Stomach (tissue), 9 donors: ENCODE results near the gene PSMG2. TPM values are rescaled to one million over a fixed set of nuclear protein-coding genes. Genes with fewer than 3 reads are reported as not detected.
"Not testable (repeated sequence)": the region's sequence is repeated elsewhere in the genome, so short reads cannot be mapped to it uniquely, and the experiment has no call there.

Source experiments
- DNase-seq, 2 donors: peaks; one replicate each; pipeline versions ENCODE4 v3.0.0 to v3.0.0-alpha.2; 2013 to 2019
- H3K27ac ChIP-seq, 5 donors: fragments of 200-600 bp in 4 of 5; sonication (generic) in 4 of 5; one replicate each; pipeline ENCODE4 v1.5.1; 2013 to 2019; ENCODE audit warnings: mild to moderate bottlenecking in 1 of 5, moderate library complexity in 1 of 5
- H3K27me3 ChIP-seq, 3 donors: fragments of 200-600 bp; sonication (generic); one replicate each; pipeline ENCODE4 v1.5.1; 2017 to 2019; ENCODE audit warnings: mixed run types in 1 of 3
- H3K36me3 ChIP-seq, 4 donors: fragments of 200-600 bp; sonication (generic); 1 replicate in 3 of 4; 2 replicates in 1 of 4; pipeline ENCODE4 v1.5.1; 2016 to 2019
- H3K4me1 ChIP-seq, 4 donors: fragments of 200-600 bp; sonication (generic); one replicate each; pipeline ENCODE4 v1.5.1; 2016 to 2019
- H3K4me3 ChIP-seq, 4 donors: fragments of 200-600 bp; sonication (generic) in 3 of 4; one replicate each; pipeline ENCODE4 v1.5.1; 2016 to 2019; ENCODE audit warnings: mild to moderate bottlenecking in 1 of 4
- H3K9me3 ChIP-seq, 4 donors: fragments of 200-600 bp; sonication (generic); one replicate each; pipeline ENCODE4 v1.5.1; 2016 to 2019
- CTCF ChIP-seq, 7 experiments: fragments of 450-650 bp in 4 of 7; fragments of 200-600 bp in 3 of 7; sonication (generic) in 3 of 7; IDR thresholded peaks; one replicate each; pipeline ENCODE4 v1.5.1; 2016 to 2019; ENCODE audit warnings: antibody characterized with exemption in 7 of 7, control low read depth in 2 of 7, mild to moderate bottlenecking in 1 of 7
- EP300 ChIP-seq: sonication (generic); formaldehyde crosslinking; IDR thresholded peaks from one replicate; pipeline ENCODE4 v1.6.1; 2017; ENCODE audit warnings: antibody characterized with exemption
- POLR2A ChIP-seq, 4 donors: fragments of 450-650 bp; IDR thresholded peaks; one replicate each; pipeline ENCODE4 v1.6.1; 2016; ENCODE audit warnings: antibody characterized with exemption in 4 of 4, control low read depth in 2 of 4, mild to moderate bottlenecking in 1 of 4, moderate library complexity in 1 of 4
- POLR2AphosphoS5 ChIP-seq, 3 donors: sonication (generic); formaldehyde crosslinking; IDR thresholded peaks; one replicate each; pipeline ENCODE4 v1.6.1; 2016; ENCODE audit warnings: antibody characterized with exemption in 3 of 3
- whole genome bisulfite sequencing, 5 donors: extraction: QIAGEN DNeasy Blood & Tissue Kit in 3 of 5; methylation state at CpG; one replicate each; pipeline versions ENCODE4 v1.1.5 to v1.1.7; 2013 to 2018; 5-methylcytosine and 5-hydroxymethylcytosine counted together
- intact Hi-C: fragments of 100-400 bp; cut with DNase I; formaldehyde crosslinking; loops from one replicate; pipeline ENCODE4 v1.15.1; 2023; ENCODE audit warnings: low total_unique reads
- polyA plus RNA-seq, 3 donors: library from polyadenylated mRNA; stranded (reverse); fragments of 200-250 nt; gene quantifications; one replicate each; pipeline ENCODE4 v1.2.3, GENCODE V29; 2013
- total RNA-seq, 5 donors: library from RNA; depleted of rRNA; stranded (reverse); fragments of >200 nt; gene quantifications; one replicate each; pipeline versions ENCODE4 v1.1.0 to v1.2.3, GENCODE V29; 2014 to 2016
- donor health status: healthy with polysubstance abuse.
- donor health status: Bipolar disorder and iron deficiency.
- donor health status: healthy.

PSMG2 gene
- total and polyA plus RNA-seq, 8 donors, result 11.6 to 106 (median 62.6) TPM

GRCh38 chr18:12751891-12752290, 49.0 kb downstream of the PSMG2 start:
- DNase-seq, result no peak
- Histone ChIP-seq H3K9me3 (no peaks in the 10 kb centered on the region), H3K27me3 (no peaks in the 10 kb centered on the region), H3K4me1 (no peaks in the 10 kb centered on the region), H3K27ac (no peak overlapping the region), H3K4me3 (no peak overlapping the region), H3K36me3 (no peaks in the 10 kb centered on the region)
- TF ChIP-seq CTCF (IDR thresholded peaks at IDR 0.05) (no peak), POLR2AphosphoS5 (IDR thresholded peaks at IDR 0.05) (no peak), POLR2A (IDR thresholded peaks at IDR 0.05) (no peak), EP300 (no peak)
- intact Hi-C loops, result no loop called here
- 77 to 88% (median 82%) methylated on average over 4 of the region's 4 CpGs for WGBS, 5 donors

- 86 to 90% (median 90%) methylated on average over 6 of the region's 6 CpGs for WGBS, 5 donors
- Histone ChIP-seq H3K27ac (no peak overlapping the region), H3K4me3 (no peak overlapping the region), H3K9me3 (no peaks in the 10 kb centered on the region), H3K27me3 (no peaks in the 10 kb centered on the region), H3K36me3 (no peaks in the 10 kb centered on the region), H3K4me1 (no peaks in the 10 kb centered on the region)
- no peak for TF ChIP-seq POLR2A (IDR thresholded peaks at IDR 0.05)
- TF ChIP-seq CTCF (IDR thresholded peaks at IDR 0.05), result no peak
- TF ChIP-seq EP300, result no peak
- TF ChIP-seq POLR2AphosphoS5 (IDR thresholded peaks at IDR 0.05), result no peak
- no peak for DNase-seq
- intact Hi-C loops, result no loop called here
Observed at GRCh38 chr18:12754511-12754910, 51.7 kb downstream of the PSMG2 start.

GRCh38 chr18:12755606-12756005, 52.8 kb downstream of the PSMG2 start:
- H3K27me3 ChIP-seq, H3K4me1 ChIP-seq, H3K27ac ChIP-seq, intact Hi-C loops, H3K36me3 ChIP-seq, H3K4me3 ChIP-seq, DNase-seq, H3K9me3 ChIP-seq: not testable (repeated sequence)
- WGBS, 5 donors, result 94 to 100% (median 97%) methylated on average over 6 of the region's 6 CpGs

GRCh38 chr18:12756619-12757239, 53.9 kb downstream of the PSMG2 start:
- DNase-seq, H3K4me3 ChIP-seq, H3K36me3 ChIP-seq, intact Hi-C loops, H3K27ac ChIP-seq, H3K27me3 ChIP-seq, H3K9me3 ChIP-seq, H3K4me1 ChIP-seq: not testable (repeated sequence)
- WGBS, 5 donors, result 90 to 95% (median 93%) methylated on average over 14 of the region's 14 CpGs

GRCh38 chr18:12758566-12758965, 55.7 kb downstream of the PSMG2 start:
- H3K27me3 ChIP-seq, H3K4me1 ChIP-seq, H3K36me3 ChIP-seq, DNase-seq, intact Hi-C loops, H3K27ac ChIP-seq, H3K9me3 ChIP-seq, H3K4me3 ChIP-seq: not testable (repeated sequence)
- 79 to 83% (median 81%) methylated on average over 3 of the region's 3 CpGs for WGBS, 5 donors

- Histone ChIP-seq H3K9me3 (no peaks in the 10 kb centered on the region), H3K4me1 (peaks cover 0 to 8% (median 0%) of the 10 kb centered on the region in 4 donors), H3K27me3 (no peaks in the 10 kb centered on the region), H3K36me3 (no peaks in the 10 kb centered on the region), H3K27ac (no peak overlapping the region), H3K4me3 (no peak overlapping the region)
- WGBS, 5 donors, result 57 to 71% (median 69%) methylated on average over 8 of the region's 8 CpGs
- no peak for TF ChIP-seq CTCF (IDR thresholded peaks at IDR 0.05)
- TF ChIP-seq EP300, result no peak
- no peak for TF ChIP-seq POLR2AphosphoS5 (IDR thresholded peaks at IDR 0.05)
- no peak for TF ChIP-seq POLR2A (IDR thresholded peaks at IDR 0.05)
- intact Hi-C loops, result no loop called here
- DNase-seq, result peak in 1 of 2 donors; percentile 32
Observed at GRCh38 chr18:12765126-12765525, 62.3 kb downstream of the PSMG2 start.
